Activated CD4-positive, alpha-beta memory T cell treated with anti-CD3 and anti-CD28 coated beads, Interleukin-2, amount 10 ng/mL, durations not matched to agents 7 days and 5 days (primary cell): Measurements from ENCODE around the gene ILF2. TPM values are rescaled to one million over a fixed set of nuclear protein-coding genes. Genes with fewer than 3 reads are reported as not detected.
"Not testable (repeated sequence)": the region's sequence is repeated elsewhere in the genome, so short reads cannot be mapped to it uniquely, and the experiment has no call there.

ENCODE experiments used
- CTCF ChIA-PET: fragments of 350-600 bp; sonication (Branson Sonifier 250); formaldehyde crosslinking; loops from one replicate; lab custom pipeline; 2021; ENCODE audit warnings: antibody characterized with exemption, inconsistent platforms; lab: Charles Lee
- POLR2A ChIA-PET: fragments of 350-600 bp; sonication (Branson Sonifier 250); formaldehyde crosslinking; loops from one replicate; lab custom pipeline; 2021; ENCODE audit warnings: antibody characterized with exemption; lab: Charles Lee
- DNase-seq: peaks from one replicate; pipeline ENCODE4 v3.0.0-alpha.2; 2020
- H3K27ac Mint-ChIP-seq: one replicate; pipeline ENCODE4 v1.8.0; 2021; ENCODE audit warnings: mild to moderate bottlenecking, mixed read lengths
- H3K27me3 Mint-ChIP-seq: one replicate; pipeline ENCODE4 v1.8.0; 2021; ENCODE audit warnings: mixed read lengths
- H3K36me3 Mint-ChIP-seq: one replicate; pipeline ENCODE4 v1.8.0; 2021; ENCODE audit warnings: low read depth, mixed read lengths
- H3K4me1 Mint-ChIP-seq: one replicate; pipeline ENCODE4 v1.8.0; 2021; ENCODE audit warnings: mixed read lengths
- H3K4me3 Mint-ChIP-seq: one replicate; pipeline ENCODE4 v1.8.0; 2021; ENCODE audit warnings: mild to moderate bottlenecking, mixed read lengths
- H3K9me3 Mint-ChIP-seq: one replicate; pipeline ENCODE4 v1.8.0; 2021; ENCODE audit warnings: mixed read lengths
- total RNA-seq, 2 experiments: library from RNA; stranded (reverse); gene quantifications; one replicate each; pipeline ENCODE4 v1.2.3, GENCODE V29; 2021

ILF2 gene
- 100 to 1,000 TPM; 166 to 169 TPM for total RNA-seq

- Mint-ChIP-seq H3K27me3 (no peaks in the 10 kb centered on the region), H3K4me1 (peaks cover 40% of the 10 kb centered on the region), H3K27ac (no peak within 1 kb of the TSS), H3K9me3 (no peaks in the 10 kb centered on the region), H3K36me3 (peaks cover 43% of the 10 kb centered on the region), H3K4me3 (no peak within 1 kb of the TSS)
- DNase-seq, result peak; percentile 98
- CTCF ChIA-PET, result interaction anchor here (0.7 to 2.0 kb wide), 6 partner anchors 9 to 160 kb away, joined by 3 to 11 read pairs (median 6); partner anchors contain the start of genes CHTOP, SLC27A3 and SNAPIN
- POLR2A ChIA-PET, result interaction anchor here (0.8 to 3.6 kb wide), 12 partner anchors 10 to 320 kb away, joined by 3 to 16 read pairs (median 4); partner anchors contain the start of genes CHTOP, CREB3L4, INTS3 and RPS27
These were observed at the start of gene ILF2 for GRCh38 chr1:153670859-153671627. Gene ILF2, minus strand, starts transcription at chr1:153670993. Its CDS starts 71 bp downstream, at chr1:153670922.

- ChIA-PET CTCF (no interaction called here), POLR2A (interaction anchor here (1.5 kb wide), 1 partner anchor 58 kb away, joined by 3 read pairs; the partner anchor contains the start of gene SLC27A3)
- peaks cover 23% of the 10 kb centered on the region for H3K27me3 Mint-ChIP-seq
- H3K9me3 Mint-ChIP-seq, result no peaks in the 10 kb centered on the region
- DNase-seq, result no peak
- no peaks in the 10 kb centered on the region for H3K36me3 Mint-ChIP-seq
- H3K27ac Mint-ChIP-seq, result no peak overlapping the region
- peaks cover 4% of the 10 kb centered on the region for H3K4me1 Mint-ChIP-seq
- no peak overlapping the region for H3K4me3 Mint-ChIP-seq
These were observed 46.5 kb upstream of the ILF2 start for GRCh38 chr1:153717330-153717729.

GRCh38 chr1:153716211-153716610 is 45.4 kb upstream of the ILF2 start:
- CTCF ChIA-PET, H3K4me1 Mint-ChIP-seq, DNase-seq, H3K36me3 Mint-ChIP-seq, H3K9me3 Mint-ChIP-seq, H3K4me3 Mint-ChIP-seq, POLR2A ChIA-PET, H3K27ac Mint-ChIP-seq: not testable (repeated sequence)
- peaks cover 23% of the 10 kb centered on the region for H3K27me3 Mint-ChIP-seq

- DNase-seq, result no peak
- ChIA-PET CTCF (no interaction called here), POLR2A (no interaction called here)
- H3K4me1 Mint-ChIP-seq, result no peaks in the 10 kb centered on the region
- H3K36me3 Mint-ChIP-seq, result no peaks in the 10 kb centered on the region
- H3K27me3 Mint-ChIP-seq, result peaks cover 17% of the 10 kb centered on the region
- no peak overlapping the region for H3K27ac Mint-ChIP-seq
- no peaks in the 10 kb centered on the region for H3K9me3 Mint-ChIP-seq
- no peak overlapping the region for H3K4me3 Mint-ChIP-seq
These were observed 40.2 kb upstream of the ILF2 start for GRCh38 chr1:153711026-153711425.

GRCh38 chr1:153705484-153705883 is 34.7 kb upstream of the ILF2 start:
- H3K9me3 Mint-ChIP-seq, result no peaks in the 10 kb centered on the region
- POLR2A ChIA-PET, result no interaction called here
- no peak overlapping the region for H3K27ac Mint-ChIP-seq
- H3K27me3 Mint-ChIP-seq, result peaks cover 2% of the 10 kb centered on the region
- CTCF ChIA-PET, result no interaction called here
- H3K4me3 Mint-ChIP-seq, result no peak overlapping the region
- no peaks in the 10 kb centered on the region for H3K4me1 Mint-ChIP-seq
- no peaks in the 10 kb centered on the region for H3K36me3 Mint-ChIP-seq
- no peak for DNase-seq

- ChIA-PET CTCF (no interaction called here), POLR2A (no interaction called here)
- no peaks in the 10 kb centered on the region for H3K9me3 Mint-ChIP-seq
- H3K36me3 Mint-ChIP-seq, result no peaks in the 10 kb centered on the region
- H3K27me3 Mint-ChIP-seq, result peaks cover 2% of the 10 kb centered on the region
- DNase-seq, result no peak
- H3K4me1 Mint-ChIP-seq, result no peaks in the 10 kb centered on the region
- no peak overlapping the region for H3K4me3 Mint-ChIP-seq
- H3K27ac Mint-ChIP-seq, result no peak overlapping the region
These were observed 29.0 kb upstream of the ILF2 start for GRCh38 chr1:153699768-153700167.

GRCh38 chr1:153698923-153699714 is 28.3 kb upstream of the ILF2 start:
- Mint-ChIP-seq H3K9me3 (no peaks in the 10 kb centered on the region), H3K27me3 (peaks cover 2% of the 10 kb centered on the region), H3K27ac (no peak overlapping the region), H3K4me1 (no peaks in the 10 kb centered on the region), H3K4me3 (no peak overlapping the region), H3K36me3 (no peaks in the 10 kb centered on the region)
- ChIA-PET CTCF (no interaction called here), POLR2A (no interaction called here)
- DNase-seq, result no peak

- CTCF ChIA-PET, result no interaction called here
- Mint-ChIP-seq H3K27me3 (peaks cover 2% of the 10 kb centered on the region), H3K36me3 (no peaks in the 10 kb centered on the region), H3K4me3 (no peak overlapping the region), H3K27ac (no peak overlapping the region), H3K9me3 (no peaks in the 10 kb centered on the region), H3K4me1 (no peaks in the 10 kb centered on the region)
- no peak for DNase-seq
- POLR2A ChIA-PET, result no interaction called here
These were observed 27.5 kb upstream of the ILF2 start for GRCh38 chr1:153698020-153698922.

GRCh38 chr1:153697191-153698019 is 26.6 kb upstream of the ILF2 start:
- no peaks in the 10 kb centered on the region for H3K36me3 Mint-ChIP-seq
- H3K27ac Mint-ChIP-seq, result no peak overlapping the region
- H3K27me3 Mint-ChIP-seq, result peaks cover 2% of the 10 kb centered on the region
- no peak overlapping the region for H3K4me3 Mint-ChIP-seq
- POLR2A ChIA-PET, result no interaction called here
- CTCF ChIA-PET, result no interaction called here
- no peaks in the 10 kb centered on the region for H3K4me1 Mint-ChIP-seq
- H3K9me3 Mint-ChIP-seq, result no peaks in the 10 kb centered on the region
- no peak for DNase-seq

GRCh38 chr1:153696741-153697140 is 25.9 kb upstream of the ILF2 start:
- Mint-ChIP-seq H3K27ac (no peak overlapping the region), H3K4me3 (no peak overlapping the region), H3K4me1 (no peaks in the 10 kb centered on the region), H3K27me3 (peaks cover 2% of the 10 kb centered on the region), H3K36me3 (no peaks in the 10 kb centered on the region), H3K9me3 (no peaks in the 10 kb centered on the region)
- no peak for DNase-seq
- POLR2A ChIA-PET, result no interaction called here
- CTCF ChIA-PET, result no interaction called here

GRCh38 chr1:153693466-153693865 is 22.7 kb upstream of the ILF2 start:
- no peak for DNase-seq
- Mint-ChIP-seq H3K4me1 (no peaks in the 10 kb centered on the region), H3K9me3 (no peaks in the 10 kb centered on the region), H3K4me3 (no peak overlapping the region), H3K27ac (no peak overlapping the region), H3K27me3 (peaks cover 2% of the 10 kb centered on the region), H3K36me3 (no peaks in the 10 kb centered on the region)
- ChIA-PET POLR2A (no interaction called here), CTCF (no interaction called here)

- no peak for DNase-seq
- no peak overlapping the region for H3K4me3 Mint-ChIP-seq
- CTCF ChIA-PET, result no interaction called here
- POLR2A ChIA-PET, result no interaction called here
- no peak overlapping the region for H3K27ac Mint-ChIP-seq
- H3K27me3 Mint-ChIP-seq, result peaks cover 12% of the 10 kb centered on the region
- no peaks in the 10 kb centered on the region for H3K4me1 Mint-ChIP-seq
- no peaks in the 10 kb centered on the region for H3K9me3 Mint-ChIP-seq
- H3K36me3 Mint-ChIP-seq, result no peaks in the 10 kb centered on the region
These were observed 18.0 kb upstream of the ILF2 start for GRCh38 chr1:153688736-153689328.
